B cell (primary cell): ENCODE measurements around the gene CERS6. TPM values are rescaled to one million over a fixed set of nuclear protein-coding genes. Genes with fewer than 3 reads are reported as not detected.

Source experiments
- ATAC-seq: fragments of 200-7000 bp; cut with Tn5 transposase; one replicate; pipeline ENCODE4 v1.10.0; 2021; ENCODE audit warnings: low read depth, mild to moderate bottlenecking, moderate number of reproducible peaks, moderate library complexity
- CTCF ChIA-PET: fragments of 350-600 bp; sonication (Branson Sonifier 250); formaldehyde crosslinking; loops from one replicate; lab custom pipeline; 2021; ENCODE audit warnings: antibody characterized with exemption, inconsistent platforms; lab: Charles Lee
- POLR2A ChIA-PET: fragments of 350-600 bp; sonication (Branson Sonifier 250); formaldehyde crosslinking; loops from one replicate; lab custom pipeline; 2021; ENCODE audit warnings: antibody characterized with exemption; lab: Charles Lee
- DNase-seq: peaks from one replicate; pipeline ENCODE4 v3.0.0; 2013
- H2AFZ ChIP-seq: 2 replicates; pipeline ENCODE4 v1.6.1; 2012; ENCODE audit warnings: mild to moderate bottlenecking, low read depth, low read length; ENCODE audit not compliant: insufficient read depth, poor library complexity, severe bottlenecking
- H3K27ac ChIP-seq, 2 donors: 1 replicate in 1 of 2; 2 replicates in 1 of 2; pipeline ENCODE4 v1.5.1; 2012 to 2013; ENCODE audit warnings: low read length in 2 of 2, mild to moderate bottlenecking in 2 of 2, moderate library complexity in 1 of 2
- H3K27me3 ChIP-seq, 4 experiments: fragments of 200-600 bp in 1 of 4; sonication (generic) in 1 of 4; replicated peaks in 1 of 4; 1 replicate in 2 of 4; 2 replicates in 2 of 4; pipeline versions ENCODE4 v1.6.1 to v1.7.0; 2013 to 2016; ENCODE audit warnings: low read length in 3 of 4, mild to moderate bottlenecking in 2 of 4, mixed read lengths in 1 of 4, moderate library complexity in 1 of 4; ENCODE audit not compliant: insufficient read depth in 4 of 4, control insufficient read depth in 3 of 4; ENCODE audit errors: control extremely low read depth in 1 of 4
- H3K36me3 ChIP-seq, 2 experiments: replicated peaks in 1 of 2; 1 replicate in 1 of 2; 2 replicates in 1 of 2; pipeline versions ENCODE4 v1.6.1 to v1.7.1; 2013; ENCODE audit warnings: low read length in 1 of 2; ENCODE audit not compliant: insufficient read depth in 2 of 2, control insufficient read depth in 1 of 2; ENCODE audit errors: control extremely low read depth in 1 of 2, extremely low read depth in 1 of 2
- H3K4me1 ChIP-seq, 2 donors: fragments of 200-600 bp in 1 of 2; sonication (generic) in 1 of 2; 1 replicate in 1 of 2; 2 replicates in 1 of 2; pipeline versions ENCODE4 v1.5.1 to v1.6.1; 2013 to 2017; ENCODE audit warnings: low read length in 2 of 2; ENCODE audit not compliant: control insufficient read depth in 2 of 2, insufficient read depth in 2 of 2
- H3K4me2 ChIP-seq: replicated peaks from 2 replicates; pipeline ENCODE3; 2012; ENCODE audit warnings: mild to moderate bottlenecking, low read depth, low read length; ENCODE audit not compliant: poor library complexity, severe bottlenecking
- H3K4me3 ChIP-seq, 5 experiments: fragments of 200-600 bp in 1 of 5; sonication (generic) in 1 of 5; 1 replicate in 3 of 5; 2 replicates in 2 of 5; pipeline versions ENCODE4 v1.5.1 to v1.7.0; 2011 to 2016; ENCODE audit warnings: low read length in 4 of 5, mild to moderate bottlenecking in 4 of 5, low read depth in 2 of 5, control low read depth in 1 of 5, moderate library complexity in 1 of 5; ENCODE audit not compliant: insufficient read depth in 1 of 5; ENCODE audit errors: control extremely low read depth in 1 of 5, extremely low read depth in 1 of 5
- H3K79me2 ChIP-seq: fragments of 200-600 bp; sonication (generic); one replicate; pipeline ENCODE4 v1.6.0; 2016; ENCODE audit warnings: low read length; ENCODE audit not compliant: control insufficient read depth, insufficient read depth
- H3K9ac ChIP-seq: fragments of 200-600 bp; sonication (generic); 2 replicates; pipeline ENCODE4 v1.6.1; 2017; ENCODE audit warnings: mild to moderate bottlenecking, low read length, moderate library complexity
- H3K9me3 ChIP-seq, 3 donors: one replicate each; pipeline versions ENCODE4 v1.6.1 to v1.7.1; 2013; ENCODE audit warnings: low read length in 2 of 3; ENCODE audit not compliant: control insufficient read depth in 2 of 3, insufficient read depth in 1 of 3; ENCODE audit errors: control extremely low read depth in 1 of 3
- H4K20me1 ChIP-seq: 2 replicates; pipeline ENCODE4 v1.6.0; 2012; ENCODE audit warnings: mild to moderate bottlenecking, low read length; ENCODE audit not compliant: insufficient read depth, control insufficient read depth, poor library complexity, severe bottlenecking
- H3K27ac Mint-ChIP-seq: one replicate; pipeline ENCODE4 v1.8.0; 2021; ENCODE audit warnings: mixed read lengths
- H3K27me3 Mint-ChIP-seq: one replicate; pipeline ENCODE4 v1.8.0; 2021; ENCODE audit warnings: mixed read lengths
- H3K4me1 Mint-ChIP-seq: one replicate; pipeline ENCODE4 v1.8.0; 2021; ENCODE audit warnings: mixed read lengths
- H3K4me3 Mint-ChIP-seq: one replicate; pipeline ENCODE4 v1.8.0; 2021; ENCODE audit warnings: mixed read lengths
- H3K9me3 Mint-ChIP-seq: one replicate; pipeline ENCODE4 v1.8.0; 2022; ENCODE audit warnings: mixed read lengths; ENCODE audit not compliant: insufficient read depth
- EZH2 ChIP-seq: IDR thresholded peaks from 2 replicates; pipeline ENCODE4 v1.6.1; 2012; ENCODE audit warnings: borderline replicate concordance, low read depth, mild to moderate bottlenecking, moderate library complexity, low read length; ENCODE audit not compliant: insufficient read depth, poor library complexity, severe bottlenecking
- WGBS: methylation state at CpG from one replicate; pipeline ENCODE4 v1.1.5; 2013; ENCODE audit warnings: missing lambda C conversion rate; ENCODE audit not compliant: insufficient coverage; 5-methylcytosine and 5-hydroxymethylcytosine counted together
- intact Hi-C: fragments of 100-400 bp; cut with micrococcal nuclease; formaldehyde crosslinking; loops from one replicate; pipeline ENCODE4 v1.10.0; 2022
- polyA plus RNA-seq: library from polyadenylated mRNA; depleted of rRNA; stranded (reverse); fragments of >200 nt; gene quantifications from 2 replicates; pipeline ENCODE4 v1.2.3, GENCODE V29; 2012
- total RNA-seq, 2 donors: library from RNA; stranded (reverse); fragments of 120-200 nt in 1 of 2; gene quantifications; 1 replicate in 1 of 2; 2 replicates in 1 of 2; pipeline versions ENCODE4 v1.2.3 to v1.2.4, GENCODE V29; 2013 to 2022
- TF ChIP-seq, protein P1 (sequence below): fragments of 200-600 bp; IDR thresholded peaks from one replicate; pipeline ENCODE4 v1.8.0; 2022; ENCODE audit warnings: antibody characterized with exemption, mild to moderate bottlenecking

Gene CERS6
- total and polyA plus RNA-seq, 2 donors (not counting 1 experiment from before 2014, with no cell fraction given): 2.2 to 5.5 TPM

DNA sequence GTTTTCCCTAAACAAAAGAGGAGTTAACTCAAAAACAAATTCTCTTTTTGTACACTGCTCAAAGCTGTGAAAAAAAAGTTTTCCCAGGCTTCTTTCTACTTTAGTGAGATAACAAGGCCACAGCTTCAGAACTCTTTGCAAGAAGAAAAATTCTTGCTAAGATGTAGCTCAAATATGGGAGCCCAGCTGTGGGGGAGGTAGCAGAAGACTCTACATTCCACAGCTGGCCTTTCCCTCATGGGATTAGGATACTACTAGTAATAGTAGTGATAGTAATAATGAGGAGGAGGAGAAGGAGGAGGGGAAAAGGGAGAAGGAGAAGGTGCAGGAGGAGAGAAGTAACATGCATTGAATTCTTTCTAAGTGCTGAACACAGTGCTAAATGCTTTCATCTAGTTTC, 19.2 kb upstream of the CERS6 start:
- Histone ChIP-seq H3K9ac (no peak overlapping the region), H3K36me3 (no peaks in the 10 kb centered on the region), H3K27ac (no peak overlapping the region), H2AFZ (no peak overlapping the region), H3K4me2 (no peak overlapping the region), H3K27me3 (no peaks in the 10 kb centered on the region), H3K4me3 (no peak overlapping the region), H4K20me1 (no peaks in the 10 kb centered on the region), H3K9me3 (peaks cover 0 to 2% (median 0%) of the 10 kb centered on the region in 3 donors), H3K79me2 (no peaks in the 10 kb centered on the region), H3K4me1 (no peaks in the 10 kb centered on the region)
- DNase-seq: no peak
- CTCF ChIA-PET: no interaction called here
- Mint-ChIP-seq H3K9me3 (no peaks in the 10 kb centered on the region), H3K4me3 (no peak overlapping the region), H3K4me1 (no peaks in the 10 kb centered on the region), H3K27ac (no peak overlapping the region), H3K27me3 (peaks cover 15% of the 10 kb centered on the region)
- TF ChIP-seq EZH2: no peak
- TF ChIP-seq, protein P1, sequence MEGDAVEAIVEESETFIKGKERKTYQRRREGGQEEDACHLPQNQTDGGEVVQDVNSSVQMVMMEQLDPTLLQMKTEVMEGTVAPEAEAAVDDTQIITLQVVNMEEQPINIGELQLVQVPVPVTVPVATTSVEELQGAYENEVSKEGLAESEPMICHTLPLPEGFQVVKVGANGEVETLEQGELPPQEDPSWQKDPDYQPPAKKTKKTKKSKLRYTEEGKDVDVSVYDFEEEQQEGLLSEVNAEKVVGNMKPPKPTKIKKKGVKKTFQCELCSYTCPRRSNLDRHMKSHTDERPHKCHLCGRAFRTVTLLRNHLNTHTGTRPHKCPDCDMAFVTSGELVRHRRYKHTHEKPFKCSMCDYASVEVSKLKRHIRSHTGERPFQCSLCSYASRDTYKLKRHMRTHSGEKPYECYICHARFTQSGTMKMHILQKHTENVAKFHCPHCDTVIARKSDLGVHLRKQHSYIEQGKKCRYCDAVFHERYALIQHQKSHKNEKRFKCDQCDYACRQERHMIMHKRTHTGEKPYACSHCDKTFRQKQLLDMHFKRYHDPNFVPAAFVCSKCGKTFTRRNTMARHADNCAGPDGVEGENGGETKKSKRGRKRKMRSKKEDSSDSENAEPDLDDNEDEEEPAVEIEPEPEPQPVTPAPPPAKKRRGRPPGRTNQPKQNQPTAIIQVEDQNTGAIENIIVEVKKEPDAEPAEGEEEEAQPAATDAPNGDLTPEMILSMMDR: no peak
- ATAC-seq: no peak
- POLR2A ChIA-PET: no interaction called here
- intact Hi-C loops: no loop called here

DNA sequence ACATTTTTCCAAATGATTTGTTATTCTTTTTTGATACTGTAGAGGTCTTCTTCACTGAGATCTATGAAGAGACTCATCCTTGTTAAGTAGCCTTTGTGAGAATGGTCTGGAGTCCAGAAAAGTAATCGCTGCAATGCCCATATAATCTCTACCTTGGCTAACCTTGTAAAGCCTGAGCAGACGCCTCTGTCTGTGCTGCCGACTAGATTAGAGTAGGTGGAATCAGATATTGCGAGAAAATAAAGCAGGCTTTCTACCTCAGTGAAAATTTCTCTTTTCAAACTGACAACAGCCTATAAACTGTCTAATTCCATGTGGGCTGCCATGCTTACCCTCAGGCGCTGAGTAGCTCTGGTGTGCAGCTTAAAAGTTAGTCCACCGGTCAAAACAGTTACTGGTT, 17.5 kb upstream of the CERS6 start:
- intact Hi-C loops: no loop called here
- no peak overlapping the region for H3K27ac Mint-ChIP-seq
- no peaks in the 10 kb centered on the region for H3K9me3 Mint-ChIP-seq

More for the DNA sequence above, 17.5 kb upstream of the CERS6 start:
- no peak overlapping the region for H3K27ac ChIP-seq
- DNase-seq (no peak), ATAC-seq (no peak)
- H3K27me3 ChIP-seq: no peaks in the 10 kb centered on the region
- no peak overlapping the region for H2AFZ ChIP-seq
- H3K4me2 ChIP-seq: no peak overlapping the region
- H3K36me3 ChIP-seq: no peaks in the 10 kb centered on the region
- Mint-ChIP-seq H3K27me3 (peaks cover 9% of the 10 kb centered on the region), H3K4me1 (no peaks in the 10 kb centered on the region), H3K4me3 (no peak overlapping the region)
- no peak overlapping the region for H3K4me3 ChIP-seq
- no peak overlapping the region for H3K9ac ChIP-seq
- H4K20me1 ChIP-seq: no peaks in the 10 kb centered on the region
- WGBS: no CpG with 5 or more reads among the region's 6 CpGs
- TF ChIP-seq EZH2: no peak
- TF ChIP-seq, protein P1: no peak
- POLR2A ChIA-PET: no interaction called here
- peaks cover 0 to 2% (median 0%) of the 10 kb centered on the region in 3 donors for H3K9me3 ChIP-seq
- H3K79me2 ChIP-seq: no peaks in the 10 kb centered on the region
- CTCF ChIA-PET: no interaction called here
- no peaks in the 10 kb centered on the region for H3K4me1 ChIP-seq
